ENCODE results near the gene SHB.

The SHB gene

GRCh38 chr9:38110476-38110875 is 41.4 kb upstream of the SHB start:
- DNase-seq: no peak
- H3K27me3 ChIP-seq (replicated peaks; ENCODE audit: insufficient read depth, low read length): no peaks in the 10 kb centered on the region
- H3K27ac ChIP-seq (ENCODE audit: low read length): no peak overlapping the region
- H3K9me3 ChIP-seq (replicated peaks; ENCODE audit: insufficient read depth, low read length): no peaks in the 10 kb centered on the region
- TF ChIP-seq EZH2 (optimal IDR thresholded peaks at IDR 0.05; ENCODE audit: low read depth, low read length): no peak
- no peak for TF ChIP-seq CTCF (IDR thresholded peaks at IDR 0.05; ENCODE audit: low read length)
- TF ChIP-seq EZH2phosphoT487 (IDR thresholded peaks at IDR 0.05; ENCODE audit: low read length): no peak
- no peak overlapping the region for H3K4me3 ChIP-seq (ENCODE audit: low read length)
- no peaks in the 10 kb centered on the region for H3F3A ChIP-seq (ENCODE audit: insufficient read depth, low read length)
- H3K4me1 ChIP-seq (ENCODE audit: low read length): no peaks in the 10 kb centered on the region
- no peaks in the 10 kb centered on the region for H3K36me3 ChIP-seq (replicated peaks; ENCODE audit: insufficient read depth, low read length)
- H3K9ac ChIP-seq (ENCODE audit: low read length): no peak overlapping the region
- H3K4me2 ChIP-seq (ENCODE audit: low read depth, low read length): no peak overlapping the region
- H4K20me1 ChIP-seq (ENCODE audit: insufficient read depth, low read length): no peaks in the 10 kb centered on the region
- H2AFZ ChIP-seq (ENCODE audit: low read length): no peak overlapping the region
- H3K79me2 ChIP-seq (ENCODE audit: low read length): no peaks in the 10 kb centered on the region
- H3K9me2 ChIP-seq (replicated peaks; ENCODE audit: insufficient read depth, low read length): no peaks in the 10 kb centered on the region

GRCh38 chr9:38109601-38110000 is 40.6 kb upstream of the SHB start:
- Histone ChIP-seq H3K4me3 (ENCODE audit: low read length) (no peak overlapping the region), H3F3A (ENCODE audit: insufficient read depth, low read length) (no peaks in the 10 kb centered on the region), H3K4me2 (ENCODE audit: low read depth, low read length) (no peak overlapping the region), H3K9me3 (replicated peaks; ENCODE audit: insufficient read depth, low read length) (no peaks in the 10 kb centered on the region), H3K27me3 (replicated peaks; ENCODE audit: insufficient read depth, low read length) (no peaks in the 10 kb centered on the region), H3K36me3 (replicated peaks; ENCODE audit: insufficient read depth, low read length) (no peaks in the 10 kb centered on the region), H3K9ac (ENCODE audit: low read length) (no peak overlapping the region), H3K4me1 (ENCODE audit: low read length) (no peaks in the 10 kb centered on the region), H3K79me2 (ENCODE audit: low read length) (no peaks in the 10 kb centered on the region), H4K20me1 (ENCODE audit: insufficient read depth, low read length) (no peaks in the 10 kb centered on the region), H3K9me2 (replicated peaks; ENCODE audit: insufficient read depth, low read length) (no peaks in the 10 kb centered on the region), H2AFZ (ENCODE audit: low read length) (no peak overlapping the region), H3K27ac (ENCODE audit: low read length) (no peak overlapping the region)
- no peak for DNase-seq
- no peak for TF ChIP-seq CTCF (IDR thresholded peaks at IDR 0.05; ENCODE audit: low read length)
- TF ChIP-seq EZH2phosphoT487 (IDR thresholded peaks at IDR 0.05; ENCODE audit: low read length): no peak
- TF ChIP-seq EZH2 (optimal IDR thresholded peaks at IDR 0.05; ENCODE audit: low read depth, low read length): no peak

- H3F3A ChIP-seq (ENCODE audit: insufficient read depth, low read length): no peaks in the 10 kb centered on the region
- H3K36me3 ChIP-seq (replicated peaks; ENCODE audit: insufficient read depth, low read length): no peaks in the 10 kb centered on the region
- H2AFZ ChIP-seq (ENCODE audit: low read length): no peak overlapping the region
- H3K27ac ChIP-seq (ENCODE audit: low read length): no peak overlapping the region
- DNase-seq: no peak
- no peak overlapping the region for H3K4me2 ChIP-seq (ENCODE audit: low read depth, low read length)
- no peaks in the 10 kb centered on the region for H3K27me3 ChIP-seq (replicated peaks; ENCODE audit: insufficient read depth, low read length)
- H3K9me2 ChIP-seq (replicated peaks; ENCODE audit: insufficient read depth, low read length): no peaks in the 10 kb centered on the region
- no peak for TF ChIP-seq EZH2 (optimal IDR thresholded peaks at IDR 0.05; ENCODE audit: low read depth, low read length)
- TF ChIP-seq EZH2phosphoT487 (IDR thresholded peaks at IDR 0.05; ENCODE audit: low read length): no peak
- TF ChIP-seq CTCF (IDR thresholded peaks at IDR 0.05; ENCODE audit: low read length): no peak
- no peaks in the 10 kb centered on the region for H4K20me1 ChIP-seq (ENCODE audit: insufficient read depth, low read length)
- no peaks in the 10 kb centered on the region for H3K9me3 ChIP-seq (replicated peaks; ENCODE audit: insufficient read depth, low read length)
- no peak overlapping the region for H3K9ac ChIP-seq (ENCODE audit: low read length)
- H3K79me2 ChIP-seq (ENCODE audit: low read length): no peaks in the 10 kb centered on the region
- no peaks in the 10 kb centered on the region for H3K4me1 ChIP-seq (ENCODE audit: low read length)
- H3K4me3 ChIP-seq (ENCODE audit: low read length): no peak overlapping the region
Observed at GRCh38 chr9:38108326-38108725, 39.3 kb upstream of the SHB start.
